ENCODE results near the gene FAM107B. TPM values are rescaled to one million over a fixed set of nuclear protein-coding genes. Genes with fewer than 3 reads are reported as not detected.

The FAM107B gene
- total and polyA plus RNA-seq, 4 experiments from 2014 or later, result 191 to 346 (median 238) TPM

DNA sequence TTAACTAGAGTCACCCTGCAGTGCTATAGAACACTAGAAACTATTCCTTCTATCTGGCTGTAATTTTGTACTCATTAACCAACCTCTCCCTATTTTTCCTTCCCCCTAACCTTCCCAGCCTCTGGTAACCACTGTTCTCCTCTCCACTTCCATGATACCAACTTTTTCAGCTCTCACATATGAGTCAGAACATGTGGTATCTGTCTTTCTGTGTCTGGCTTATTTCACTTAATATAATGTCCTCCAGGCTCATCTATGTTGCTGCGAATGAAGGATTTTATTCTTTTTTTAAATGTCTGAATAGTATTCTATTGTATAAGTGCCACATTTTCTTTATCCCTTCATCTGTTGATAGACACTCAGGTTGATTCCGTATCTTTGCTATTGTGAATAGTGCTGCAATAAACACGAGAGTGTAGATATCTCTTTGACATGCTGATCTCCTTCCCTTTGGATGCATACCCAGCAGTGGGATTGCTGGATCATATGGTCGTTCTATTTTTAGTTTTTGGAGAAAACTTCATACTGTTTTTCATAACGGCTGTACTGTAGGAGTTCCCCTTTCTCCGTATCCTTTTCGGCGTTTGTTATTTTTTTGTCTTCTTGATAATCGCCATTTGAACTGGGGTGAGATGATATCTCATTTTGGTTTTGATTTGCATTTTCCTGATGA, 101.4 kb downstream of the FAM107B start:
- no peaks in the 10 kb centered on the region for H3K9me3 ChIP-seq (ENCODE audit: control insufficient read depth in 1 of 2, low read length in 2 of 2)
- Mint-ChIP-seq H3K27ac (no peak overlapping the region), H3K4me3 (no peak overlapping the region), H3K36me3 (no peaks in the 10 kb centered on the region), H3K9me3 (peaks cover 0 to 1% (median 0%) of the 10 kb centered on the region in 8 donors), H3K27me3 (no peaks in the 10 kb centered on the region), H3K4me1 (peaks cover 0 to 12% (median 3%) of the 10 kb centered on the region in 4 donors)
- H3K27ac ChIP-seq (ENCODE audit: low read depth, low read length), result no peak overlapping the region
- intact Hi-C loops (cut with micrococcal nuclease), result no loop called here
- ChIA-PET POLR2A (ENCODE audit: partially characterized antibody) (no interaction called here), CTCF (ENCODE audit: partially characterized antibody) (no interaction called here)
- no peaks in the 10 kb centered on the region for H3K27me3 ChIP-seq (ENCODE audit: insufficient read depth, low read length)
- H3K36me3 ChIP-seq (ENCODE audit: insufficient read depth, low read length), result no peaks in the 10 kb centered on the region
- no peaks in the 10 kb centered on the region for H3K4me1 ChIP-seq (ENCODE audit: insufficient read depth, low read length)
- no peak overlapping the region for H3K4me3 ChIP-seq (ENCODE audit: low read length in 2 of 2)
- no peak for DNase-seq

DNA sequence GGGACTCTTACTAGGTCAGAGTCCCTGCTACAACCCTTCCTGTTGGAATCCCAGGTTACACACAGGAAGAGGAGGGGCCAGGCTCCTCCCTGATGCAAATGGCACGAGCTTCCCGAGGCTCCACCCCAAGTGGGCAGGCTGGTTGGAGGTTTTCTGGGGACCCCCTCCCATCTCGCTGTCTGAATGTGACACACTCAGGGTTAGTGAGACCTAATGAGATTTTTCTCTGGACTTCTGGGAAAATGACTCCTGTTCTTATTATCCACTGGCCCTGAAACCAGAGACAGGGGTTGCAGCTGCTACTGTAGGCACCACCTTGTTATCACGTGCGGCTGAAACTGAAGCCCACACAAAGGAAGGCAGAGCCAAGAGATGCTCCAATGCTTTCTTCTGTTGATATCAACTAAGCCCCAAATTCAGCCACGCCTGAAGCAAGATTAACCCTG, 103.3 kb downstream of the FAM107B start:
- ChIA-PET CTCF (ENCODE audit: partially characterized antibody) (no interaction called here), POLR2A (ENCODE audit: partially characterized antibody) (no interaction called here)
- no peak for DNase-seq
- Mint-ChIP-seq H3K36me3 (no peaks in the 10 kb centered on the region), H3K27ac (no peak overlapping the region), H3K9me3 (peaks cover 1 to 6% (median 4%) of the 10 kb centered on the region in 8 donors), H3K4me3 (no peak overlapping the region), H3K4me1 (peaks cover 0 to 14% (median 3%) of the 10 kb centered on the region in 4 donors), H3K27me3 (no peaks in the 10 kb centered on the region)
- Histone ChIP-seq H3K36me3 (ENCODE audit: insufficient read depth, low read length) (no peaks in the 10 kb centered on the region), H3K27ac (ENCODE audit: low read depth, low read length) (no peak overlapping the region), H3K4me3 (ENCODE audit: low read length in 2 of 2) (no peak overlapping the region), H3K27me3 (ENCODE audit: insufficient read depth, low read length) (no peaks in the 10 kb centered on the region), H3K9me3 (ENCODE audit: control insufficient read depth in 1 of 2, low read length in 2 of 2) (no peaks in the 10 kb centered on the region), H3K4me1 (ENCODE audit: insufficient read depth, low read length) (no peaks in the 10 kb centered on the region)
- intact Hi-C loops (cut with micrococcal nuclease), result no loop called here

DNA sequence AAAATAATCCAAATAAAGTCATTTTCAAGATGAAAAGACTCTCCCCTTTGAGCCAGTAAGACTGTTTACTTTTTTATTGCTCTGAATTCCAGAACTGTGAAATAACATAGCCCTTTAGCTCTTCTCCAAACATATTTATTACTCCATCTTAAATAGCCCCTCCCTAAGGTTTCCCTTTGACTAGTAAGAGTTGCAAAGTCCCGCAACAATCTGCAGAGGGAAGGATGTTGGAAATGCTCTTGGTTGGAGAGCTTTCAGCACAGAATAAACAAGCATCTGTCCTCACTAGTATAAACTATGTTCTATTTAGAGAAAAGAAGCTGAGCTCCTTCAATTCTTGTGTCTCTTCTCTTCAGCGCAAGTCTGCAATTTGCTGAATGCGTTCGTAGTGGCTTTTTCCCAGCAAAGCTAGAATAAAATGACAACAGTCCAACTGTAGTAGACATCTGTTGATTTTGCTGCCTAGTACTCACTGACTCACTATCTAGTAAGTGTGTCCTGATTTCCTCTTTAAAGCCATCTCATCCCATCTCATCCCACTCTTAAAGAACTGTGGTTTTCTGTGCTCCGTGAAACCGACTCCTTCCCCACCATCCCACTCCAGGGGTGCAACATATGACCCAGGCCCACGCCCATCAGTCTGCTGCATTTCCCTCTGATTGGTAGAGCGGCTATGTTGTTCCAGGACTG, 104.0 kb downstream of the FAM107B start:
- ChIA-PET POLR2A (ENCODE audit: partially characterized antibody) (no interaction called here), CTCF (ENCODE audit: partially characterized antibody) (no interaction called here)
- H3K4me3 Mint-ChIP-seq, result no peak overlapping the region

DNA sequence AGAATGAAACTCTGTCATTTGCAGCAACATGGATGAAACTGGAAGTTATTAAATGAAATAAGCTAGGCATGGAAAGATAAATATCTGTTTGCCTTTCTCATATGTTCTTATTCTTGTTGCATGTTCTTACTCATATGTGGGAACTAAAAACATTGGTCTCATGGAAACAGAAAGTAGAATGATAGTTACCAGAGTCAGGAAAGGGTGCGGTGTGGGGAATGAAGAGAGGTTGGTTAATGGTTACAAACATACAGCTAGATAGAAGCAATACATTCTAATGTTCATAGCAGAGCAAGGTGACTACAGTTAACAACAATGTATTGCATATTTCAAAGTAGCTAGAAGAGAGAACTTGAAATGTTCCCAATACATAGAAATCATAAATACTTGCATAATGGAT, 105.1 kb downstream of the FAM107B start:
- POLR2A ChIA-PET (ENCODE audit: partially characterized antibody), result interaction anchor here (1.0 kb wide), 1 partner anchor 169 kb away, joined by 3 read pairs; the partner anchor contains the start of genes HSPA14 and MSANTD7

More for the DNA sequence above, 104.0 kb downstream of the FAM107B start:
- Histone ChIP-seq H3K36me3 (ENCODE audit: insufficient read depth, low read length) (no peaks in the 10 kb centered on the region), H3K9me3 (ENCODE audit: control insufficient read depth in 1 of 2, low read length in 2 of 2) (peaks cover 0 to 4% of the 10 kb centered on the region in 2 donors), H3K27ac (ENCODE audit: low read depth, low read length) (no peak overlapping the region), H3K4me1 (ENCODE audit: insufficient read depth, low read length) (no peaks in the 10 kb centered on the region), H3K27me3 (ENCODE audit: insufficient read depth, low read length) (no peaks in the 10 kb centered on the region), H3K4me3 (ENCODE audit: low read length in 2 of 2) (no peak overlapping the region)
- Mint-ChIP-seq H3K27me3 (no peaks in the 10 kb centered on the region), H3K27ac (no peak overlapping the region), H3K9me3 (peaks cover 1 to 12% (median 8%) of the 10 kb centered on the region in 8 donors), H3K36me3 (no peaks in the 10 kb centered on the region), H3K4me1 (peaks cover 0 to 16% (median 3%) of the 10 kb centered on the region in 4 donors)
- intact Hi-C loops (cut with micrococcal nuclease), result no loop called here
- DNase-seq, result no peak

DNA sequence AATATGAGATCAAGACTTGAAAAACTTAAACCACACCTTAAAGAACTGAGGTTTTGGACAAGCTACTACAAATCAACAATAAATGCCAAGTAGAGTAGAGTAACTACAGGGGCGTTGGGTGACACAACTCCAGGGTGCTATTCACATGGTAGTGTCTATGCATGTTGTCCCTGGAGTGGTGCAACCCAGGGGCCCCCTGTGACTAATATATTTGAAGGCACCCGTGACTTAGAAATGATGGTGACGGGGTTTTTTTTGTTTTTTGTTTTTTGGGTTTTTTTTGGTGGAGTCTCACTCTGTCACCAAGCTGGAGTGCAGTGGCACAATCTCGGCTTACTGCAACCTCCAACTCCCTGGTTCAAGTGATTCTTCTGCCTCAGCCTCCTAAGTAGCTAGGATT, 106.9 kb downstream of the FAM107B start:
- no peaks in the 10 kb centered on the region for H3K36me3 Mint-ChIP-seq
- H3K4me3 ChIP-seq (ENCODE audit: low read length in 2 of 2), result no peak overlapping the region
- H3K4me1 ChIP-seq (ENCODE audit: insufficient read depth, low read length), result no peaks in the 10 kb centered on the region
- H3K9me3 ChIP-seq (ENCODE audit: control insufficient read depth in 1 of 2, low read length in 2 of 2), result peaks cover 0 to 4% of the 10 kb centered on the region in 2 donors
- H3K27me3 Mint-ChIP-seq, result no peaks in the 10 kb centered on the region
- no peak for DNase-seq
- H3K4me1 Mint-ChIP-seq, result peaks cover 0 to 20% (median 3%) of the 10 kb centered on the region in 4 donors
- no peak overlapping the region for H3K27ac Mint-ChIP-seq
- POLR2A ChIA-PET (ENCODE audit: partially characterized antibody), result interaction anchor here (1.3 kb wide), 1 partner anchor 9 kb away, joined by 5 read pairs; no protein-coding TSS in a partner anchor
- H3K36me3 ChIP-seq (ENCODE audit: insufficient read depth, low read length), result no peaks in the 10 kb centered on the region
- H3K27ac ChIP-seq (ENCODE audit: low read depth, low read length), result no peak overlapping the region
- peaks cover 0 to 13% (median 9%) of the 10 kb centered on the region in 8 donors for H3K9me3 Mint-ChIP-seq
- no peaks in the 10 kb centered on the region for H3K27me3 ChIP-seq (ENCODE audit: insufficient read depth, low read length)
- CTCF ChIA-PET (ENCODE audit: partially characterized antibody), result no interaction called here
- intact Hi-C loops (cut with micrococcal nuclease), result no loop called here
- H3K4me3 Mint-ChIP-seq, result no peak overlapping the region

More for the DNA sequence above, 105.1 kb downstream of the FAM107B start:
- no peak overlapping the region for H3K4me3 ChIP-seq (ENCODE audit: low read length in 2 of 2)
- H3K9me3 ChIP-seq (ENCODE audit: control insufficient read depth in 1 of 2, low read length in 2 of 2), result peaks cover 0 to 4% of the 10 kb centered on the region in 2 donors
- no peaks in the 10 kb centered on the region for H3K27me3 Mint-ChIP-seq
- peaks cover 0 to 20% (median 3%) of the 10 kb centered on the region in 4 donors for H3K4me1 Mint-ChIP-seq
- no peaks in the 10 kb centered on the region for H3K36me3 ChIP-seq (ENCODE audit: insufficient read depth, low read length)
- H3K9me3 Mint-ChIP-seq, result peaks cover 1 to 13% (median 9%) of the 10 kb centered on the region in 8 donors
- CTCF ChIA-PET (ENCODE audit: partially characterized antibody), result no interaction called here
- peak in 1 of 5 donors; percentile 27 for DNase-seq
- no peak overlapping the region for H3K27ac ChIP-seq (ENCODE audit: low read depth, low read length)
- H3K4me3 Mint-ChIP-seq, result peak overlapping the region in 1 of 8 donors; percentile 15
- no peaks in the 10 kb centered on the region for H3K36me3 Mint-ChIP-seq
- no peaks in the 10 kb centered on the region for H3K4me1 ChIP-seq (ENCODE audit: insufficient read depth, low read length)
- H3K27me3 ChIP-seq (ENCODE audit: insufficient read depth, low read length), result no peaks in the 10 kb centered on the region
- intact Hi-C loops (cut with micrococcal nuclease), result no loop called here
- H3K27ac Mint-ChIP-seq, result peak overlapping the region in 2 of 7 donors; percentile 25 to 48

DNA sequence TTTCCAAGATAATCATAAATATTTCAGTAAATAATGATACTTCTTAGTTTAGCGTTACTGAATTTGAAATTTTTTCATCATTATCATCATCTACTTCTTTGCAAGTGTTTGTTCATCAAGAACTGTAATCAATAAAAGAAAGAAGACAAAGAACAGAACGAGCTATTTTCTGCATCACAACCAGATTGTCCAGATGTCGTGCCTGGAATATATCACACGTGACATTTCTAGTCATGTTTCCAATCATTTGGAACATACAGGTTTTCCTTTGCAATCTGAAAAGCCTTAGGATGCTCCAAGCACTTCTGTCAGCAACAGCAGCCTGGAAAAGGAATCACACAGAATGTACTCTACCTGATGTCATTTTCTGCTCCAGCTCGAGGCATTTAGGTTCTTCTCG, 107.4 kb downstream of the FAM107B start:
- ChIA-PET CTCF (ENCODE audit: partially characterized antibody) (no interaction called here), POLR2A (ENCODE audit: partially characterized antibody) (interaction anchor here (1.2 kb wide), 1 partner anchor 15 kb away, joined by 3 read pairs; no protein-coding TSS in a partner anchor)
- H3K9me3 Mint-ChIP-seq, result peaks cover 3 to 13% (median 9%) of the 10 kb centered on the region in 8 donors
- H3K27me3 ChIP-seq (ENCODE audit: insufficient read depth, low read length), result no peaks in the 10 kb centered on the region
- no peaks in the 10 kb centered on the region for H3K27me3 Mint-ChIP-seq
- intact Hi-C loops (cut with micrococcal nuclease), result no loop called here
- no peak overlapping the region for H3K4me3 ChIP-seq (ENCODE audit: low read length in 2 of 2)
- no peak for DNase-seq
- H3K9me3 ChIP-seq (ENCODE audit: control insufficient read depth in 1 of 2, low read length in 2 of 2), result peaks cover 0 to 4% of the 10 kb centered on the region in 2 donors
- H3K4me3 Mint-ChIP-seq, result no peak overlapping the region
- no peaks in the 10 kb centered on the region for H3K36me3 ChIP-seq (ENCODE audit: insufficient read depth, low read length)
- no peaks in the 10 kb centered on the region for H3K36me3 Mint-ChIP-seq
- no peak overlapping the region for H3K27ac Mint-ChIP-seq
- H3K27ac ChIP-seq (ENCODE audit: low read depth, low read length), result no peak overlapping the region
- H3K4me1 Mint-ChIP-seq, result peaks cover 0 to 23% (median 4%) of the 10 kb centered on the region in 4 donors
- H3K4me1 ChIP-seq (ENCODE audit: insufficient read depth, low read length), result no peaks in the 10 kb centered on the region
